ENCODE results near the gene ZNF155.

Gene ZNF155

DNA sequence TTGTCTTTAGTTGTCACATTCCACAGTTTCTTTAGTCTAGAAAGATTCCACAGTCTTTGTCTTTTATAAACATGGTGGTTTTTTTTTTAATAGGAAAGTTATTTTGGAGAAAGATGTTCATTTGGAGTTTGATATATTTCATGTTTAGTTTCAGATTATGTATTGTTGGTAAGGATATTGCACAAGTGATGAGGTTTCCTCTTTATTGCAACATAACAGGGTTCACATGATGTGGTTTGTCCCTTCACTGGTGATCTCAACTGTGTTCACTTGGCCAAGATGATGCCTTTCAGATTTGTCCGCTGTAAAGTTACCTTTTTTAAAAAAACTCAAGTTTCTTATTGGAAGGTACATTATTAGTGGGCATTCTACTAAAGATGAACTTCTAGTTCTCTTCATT lies 22.0 kb downstream of the ZNF155 start:
- DNase-seq = no peak

DNA sequence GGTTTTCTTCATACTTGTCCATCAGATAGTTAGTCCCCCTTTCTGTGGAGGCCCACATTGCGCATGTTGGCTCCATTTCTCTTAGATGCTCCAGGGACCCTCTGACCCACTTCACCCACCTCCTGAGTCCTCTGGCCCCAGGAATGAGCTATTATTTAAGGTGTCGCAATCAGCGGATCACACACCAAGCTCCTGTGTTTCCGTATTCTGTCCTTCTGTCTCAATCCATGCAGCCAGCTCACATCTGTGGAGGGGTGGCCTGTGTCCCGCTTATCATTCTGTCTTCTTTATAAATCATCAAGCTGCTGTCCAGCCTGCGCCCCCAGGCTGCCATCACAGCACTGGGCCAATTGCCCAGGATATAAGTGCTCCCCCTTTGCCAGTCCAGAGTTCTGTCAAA lies 23.5 kb downstream of the ZNF155 start:
- no peak for DNase-seq

DNA sequence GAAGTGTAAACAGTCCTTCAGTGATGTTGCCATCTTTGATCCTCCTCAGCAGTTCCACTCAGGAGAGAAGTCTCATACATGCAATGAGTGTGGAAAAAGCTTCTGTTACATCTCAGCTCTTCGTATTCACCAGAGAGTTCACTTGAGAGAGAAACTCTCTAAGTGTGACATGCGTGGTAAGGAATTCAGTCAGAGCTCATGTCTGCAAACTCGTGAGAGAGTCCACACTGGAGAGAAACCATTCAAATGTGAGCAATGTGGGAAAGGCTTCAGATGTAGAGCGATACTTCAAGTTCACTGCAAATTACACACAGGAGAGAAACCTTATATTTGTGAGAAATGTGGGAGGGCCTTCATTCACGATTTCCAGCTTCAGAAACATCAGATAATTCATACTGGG lies 26.5 kb downstream of the ZNF155 start:
- no peak for DNase-seq

DNA sequence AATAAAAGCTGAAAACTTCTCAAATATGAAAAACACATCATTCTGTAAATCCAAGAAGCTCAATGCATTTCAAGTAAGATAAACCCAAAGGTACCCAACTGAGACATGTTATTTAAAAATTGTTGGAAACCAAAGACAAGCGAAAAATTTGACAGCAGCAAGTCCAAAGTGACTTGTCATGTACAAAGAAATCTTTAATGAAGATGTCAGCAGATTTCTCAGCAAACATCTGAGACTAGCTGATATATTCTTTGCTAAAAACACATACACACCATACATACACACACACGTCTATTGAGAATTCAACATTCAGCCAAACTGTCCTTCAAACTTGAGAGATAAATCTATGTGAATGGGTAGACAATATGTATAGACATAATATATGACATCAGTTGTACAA lies 35.5 kb downstream of the ZNF155 start:
- no peak for DNase-seq

DNA sequence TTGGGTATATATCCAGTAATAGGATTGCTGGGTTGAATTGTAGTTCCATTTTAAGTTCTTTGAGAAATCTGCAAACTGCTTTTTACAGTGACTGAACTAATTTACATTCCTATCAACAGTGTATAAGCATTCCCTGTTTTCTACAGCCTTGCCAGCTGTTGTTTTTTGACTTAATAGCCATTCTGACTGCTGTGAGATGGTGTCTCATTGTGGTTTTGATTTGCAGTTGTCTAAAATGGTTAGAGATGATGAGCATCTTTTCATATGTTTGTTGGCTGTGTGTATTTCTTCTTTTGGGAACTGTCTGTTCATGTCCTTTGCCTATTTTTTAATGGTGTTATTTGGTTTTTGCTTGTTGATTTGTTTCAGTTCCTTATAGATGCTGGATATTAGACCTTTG lies 37.2 kb downstream of the ZNF155 start:
- DNase-seq = no peak

DNA sequence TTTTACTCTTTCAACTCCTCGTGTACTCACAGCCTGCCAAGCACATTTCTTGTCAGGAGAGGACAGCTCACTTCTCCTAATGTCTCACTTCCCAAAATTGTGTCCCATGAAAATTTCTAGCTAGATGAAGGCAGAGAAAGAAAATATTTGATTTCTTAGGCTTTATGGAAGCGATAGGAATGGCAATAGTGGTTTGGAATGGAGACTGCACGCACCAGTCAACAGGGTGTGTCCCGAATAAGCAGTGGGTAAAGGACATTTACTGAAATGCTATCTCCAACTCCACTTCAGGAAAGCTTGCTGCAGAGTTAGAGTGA lies 40.9 kb downstream of the ZNF155 start:
- no peak for DNase-seq

DNA sequence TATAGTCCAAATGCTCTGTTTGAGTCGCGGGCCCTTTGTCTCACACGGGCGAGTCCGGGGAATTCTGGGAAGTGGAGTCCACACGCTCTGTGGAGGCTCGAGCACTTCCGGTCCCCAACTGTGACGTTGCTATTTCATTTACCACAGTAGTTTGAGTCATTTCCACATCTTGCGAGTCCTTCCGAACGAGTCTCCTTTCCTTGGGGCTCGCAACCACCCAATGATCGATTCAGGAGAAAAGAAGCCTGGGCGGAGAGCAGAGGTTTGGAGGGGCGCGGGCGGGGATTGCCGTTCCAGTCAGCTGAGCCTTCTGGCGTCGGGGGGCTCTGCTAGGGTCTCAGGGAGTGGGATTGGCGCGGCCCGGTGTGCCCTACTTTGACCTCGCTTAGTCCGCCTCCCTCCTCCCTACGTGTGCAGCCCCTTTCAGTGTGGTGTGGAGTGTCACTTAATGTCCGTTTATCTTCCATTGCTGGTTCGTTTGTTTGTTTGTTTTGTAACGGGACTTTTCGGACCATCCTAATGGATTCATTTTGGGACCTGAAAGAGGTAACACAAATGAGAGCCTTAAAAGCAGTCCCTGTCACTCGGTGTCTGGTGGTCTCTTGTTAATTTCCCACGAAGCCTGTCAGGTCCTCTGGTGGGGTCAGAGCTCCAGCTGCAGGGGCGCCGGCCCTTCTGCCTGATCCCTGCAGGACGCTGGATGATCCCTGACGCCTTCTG lies 41.4 kb downstream of the ZNF155 start, which contains the start of gene ZNF222:
Gene ZNF222, plus strand, starts transcription at position 163 of the 720 bp plus-strand sequence. Its CDS starts 58 bp downstream, at position 221.
- DNase-seq = peak; percentile 64 to 77

DNA sequence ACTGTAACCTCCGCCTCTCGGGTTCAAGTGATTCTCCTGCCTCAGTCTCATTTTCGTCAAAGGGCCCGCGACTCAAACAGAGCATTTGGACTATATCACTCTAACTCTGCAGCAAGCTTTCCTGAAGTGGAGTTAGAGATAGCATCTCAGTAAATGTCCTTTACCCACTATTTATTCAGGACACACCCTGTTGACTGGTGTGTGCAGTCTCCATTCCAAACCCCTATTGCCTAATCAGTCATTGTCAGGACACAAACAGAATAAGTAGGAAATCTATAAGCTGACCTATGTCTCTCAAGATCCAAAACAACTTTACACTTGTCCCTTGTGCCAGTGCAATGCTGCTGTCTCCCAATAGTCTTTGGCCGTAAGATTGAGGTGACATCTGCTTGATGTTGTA lies 42.6 kb downstream of the ZNF155 start:
- DNase-seq = no peak

DNA sequence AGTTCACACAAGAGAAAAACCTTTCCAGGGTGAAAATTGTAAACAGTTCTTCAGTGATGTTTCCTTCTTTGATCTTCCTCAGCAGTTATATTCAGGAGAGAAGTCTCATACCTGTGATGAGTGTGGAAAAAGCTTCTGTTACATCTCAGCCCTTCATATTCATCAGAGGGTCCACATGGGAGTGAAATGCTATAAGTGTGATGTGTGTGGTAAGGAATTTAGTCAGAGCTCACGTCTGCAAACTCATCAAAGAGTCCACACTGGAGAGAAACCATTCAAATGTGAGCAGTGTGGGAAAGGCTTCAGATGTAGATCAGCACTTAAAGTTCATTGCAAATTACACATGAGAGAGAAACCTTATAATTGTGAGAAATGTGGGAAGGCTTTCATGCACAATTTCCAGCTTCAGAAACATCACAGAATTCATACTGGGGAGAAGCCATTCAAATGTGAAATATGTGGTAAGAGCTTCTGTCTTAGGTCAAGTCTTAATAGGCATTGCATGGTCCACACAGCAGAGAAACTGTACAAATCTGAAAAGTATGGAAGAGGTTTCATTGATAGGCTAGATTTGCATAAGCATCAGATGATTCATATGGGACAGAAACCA lies 48.1 kb downstream of the ZNF155 start:
- no peak for DNase-seq

DNA sequence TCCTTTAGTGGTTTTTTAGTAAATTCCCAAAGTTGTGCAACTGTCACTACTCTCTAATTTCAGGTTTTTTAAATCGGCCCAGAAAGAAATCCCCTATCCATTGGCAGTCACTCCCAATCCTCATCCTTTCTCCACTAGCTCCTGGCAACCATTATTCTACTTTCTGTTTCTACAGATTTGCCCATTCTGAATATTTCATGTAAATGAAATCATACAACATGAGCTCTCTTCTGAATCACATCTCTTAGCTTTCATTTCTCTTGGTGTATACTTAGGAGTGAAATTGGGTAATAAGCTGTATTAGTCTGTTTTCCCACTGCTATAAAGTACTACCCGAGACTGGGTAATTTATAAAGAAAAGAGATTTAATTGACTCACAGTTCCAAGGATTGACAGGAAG lies 58.2 kb downstream of the ZNF155 start:
- DNase-seq = no peak
